HCT116 (cell line): ENCODE measurements around the gene TRIM9. TPM values are rescaled to one million over a fixed set of nuclear protein-coding genes. Genes with fewer than 3 reads are reported as not detected.

Experiments used
- ATAC-seq: fragments of 200-7000 bp; cut with Tn5 transposase; 2 replicates; pipeline ENCODE4 v1.9.1; 2020; ENCODE audit warnings: mild to moderate bottlenecking, moderate library complexity
- BruUV-seq: library from RNA; stranded (reverse); fragments of 400-500 nt; replicated peaks from 2 replicates; lab custom pipeline; 2021; lab: Mats Ljungman, UMichigan
- CTCF ChIA-PET: fragments of 300-600 bp; sonication (Branson Sonifier 250); formaldehyde crosslinking; loops from one replicate; lab custom pipeline; 2021; ENCODE audit warnings: antibody characterized with exemption; lab: Charles Lee
- POLR2A ChIA-PET: fragments of 300-600, 350-600 bp; sonication (Branson Sonifier 250); formaldehyde crosslinking; loops from one replicate; lab custom pipeline; 2021; ENCODE audit warnings: antibody characterized with exemption; lab: Charles Lee
- RAD21 ChIA-PET, 2 experiments: fragments of 300-600 bp; sonication (Branson Sonifier 250); formaldehyde crosslinking; loops; one replicate each; lab custom pipeline; 2023; ENCODE audit warnings: low total read pairs in 2 of 2; ENCODE audit not compliant: uncharacterized antibody in 2 of 2, unreplicated experiment in 2 of 2, low non-redundant PET in 1 of 2; lab: Charles Lee
- DNase-seq: peaks from one replicate; pipeline ENCODE4 v3.0.0-alpha.2; 2010; ENCODE audit warnings: low read depth, low spot score
- H2AFZ ChIP-seq: fragments of 200-600 bp; shearing (Covaris generic), sonication (generic); 2 replicates; pipeline ENCODE4 v1.6.1; 2017; ENCODE audit warnings: low read depth, mixed run types, mixed read lengths, antibody characterized with exemption, low read length; ENCODE audit not compliant: poor library complexity, severe bottlenecking
- H3K27ac ChIP-seq: 2 replicates; pipeline ENCODE4 v1.5.1; 2012; ENCODE audit warnings: low read depth, low read length
- H3K27me3 ChIP-seq: fragments of 200-600 bp; sonication (generic); 2 replicates; pipeline ENCODE4 v1.6.1; 2016; ENCODE audit warnings: mixed run types, low read length, mixed read lengths; ENCODE audit not compliant: insufficient read depth
- H3K36me3 ChIP-seq, 2 experiments: fragments of 200-500 bp in 1 of 2; fragments of 200-600 bp in 1 of 2; sonication (Bioruptor generic) in 1 of 2; sonication (generic) in 1 of 2; 2 replicates each; pipeline versions ENCODE4 v1.5.1 to v1.6.1; 2014 to 2016; ENCODE audit warnings: low read length in 2 of 2, inconsistent platforms in 1 of 2, mixed read lengths in 1 of 2, mixed run types in 1 of 2; ENCODE audit not compliant: insufficient read depth in 2 of 2, control insufficient read depth in 1 of 2
- H3K4me1 ChIP-seq, 2 experiments: fragments of 200-600 bp in 1 of 2; sonication (generic) in 1 of 2; 2 replicates each; pipeline versions ENCODE4 v1.5.1 to v1.6.1; 2012 to 2017; ENCODE audit warnings: low read length in 2 of 2, inconsistent platforms in 1 of 2, mild to moderate bottlenecking in 1 of 2, mixed read lengths in 1 of 2, mixed run types in 1 of 2, moderate library complexity in 1 of 2; ENCODE audit not compliant: insufficient read depth in 2 of 2, control insufficient read depth in 1 of 2
- H3K4me2 ChIP-seq: fragments of 200-600 bp; sonication (generic); 2 replicates; pipeline ENCODE4 v1.6.1; 2017; ENCODE audit warnings: mixed run types, low read length, mixed read lengths
- H3K4me3 ChIP-seq, 2 experiments: fragments of 200-600 bp in 1 of 2; sonication (generic) in 1 of 2; replicated peaks in 1 of 2; 2 replicates each; pipeline ENCODE4 v1.5.1; 2011 to 2016; ENCODE audit warnings: low read length in 2 of 2, control low read depth in 1 of 2, low read depth in 1 of 2, mild to moderate bottlenecking in 1 of 2, mixed read lengths in 1 of 2, mixed run types in 1 of 2
- H3K79me2 ChIP-seq: fragments of 200-600 bp; sonication (generic); 2 replicates; pipeline ENCODE4 v1.6.1; 2017; ENCODE audit warnings: mild to moderate bottlenecking, mixed run types, low read length, moderate library complexity, mixed read lengths; ENCODE audit not compliant: insufficient read depth
- H3K9ac ChIP-seq: fragments of 200-600 bp; sonication (generic); 2 replicates; pipeline ENCODE4 v1.6.1; 2016; ENCODE audit warnings: low read length, mixed read lengths
- H3K9me2 ChIP-seq: fragments of 200-600 bp; sonication (generic), shearing (Covaris generic); 2 replicates; pipeline ENCODE4 v1.6.1; 2017; ENCODE audit warnings: mixed run types, mild to moderate bottlenecking, moderate library complexity; ENCODE audit not compliant: insufficient read depth
- H3K9me3 ChIP-seq, 2 experiments: fragments of 200-500 bp in 1 of 2; fragments of 200-600 bp in 1 of 2; sonication (Bioruptor generic) in 1 of 2; sonication (generic) in 1 of 2; 2 replicates each; pipeline ENCODE4 v1.6.1; 2014 to 2017; ENCODE audit warnings: low read length in 2 of 2, mixed read lengths in 2 of 2, inconsistent platforms in 1 of 2, low read depth in 1 of 2, mild to moderate bottlenecking in 1 of 2, mixed run types in 1 of 2, moderate library complexity in 1 of 2; ENCODE audit not compliant: control insufficient read depth in 1 of 2, insufficient read depth in 1 of 2
- H4K20me1 ChIP-seq: fragments of 200-600 bp; sonication (generic), shearing (Covaris generic); 2 replicates; pipeline ENCODE4 v1.6.1; 2017; ENCODE audit warnings: mixed run types, mild to moderate bottlenecking, moderate library complexity; ENCODE audit not compliant: insufficient read depth
- CEBPB ChIP-seq: IDR thresholded peaks from 2 replicates; pipeline ENCODE4 v1.6.1; 2012; ENCODE audit warnings: low read depth
- ELF1 ChIP-seq: IDR thresholded peaks from 2 replicates; pipeline ENCODE4 v1.6.1; 2012; ENCODE audit warnings: low read depth, borderline replicate concordance
- EZH2 ChIP-seq: fragments of 200-600 bp; sonication (generic); IDR thresholded peaks from 2 replicates; pipeline ENCODE4 v1.6.1; 2017; ENCODE audit warnings: antibody characterized with exemption, mixed run types
- EZH2phosphoT487 ChIP-seq: fragments of 200-600 bp; IDR thresholded peaks from 2 replicates; pipeline ENCODE4 v1.6.1; 2018; ENCODE audit warnings: antibody characterized with exemption, borderline replicate concordance
- FOSL1 ChIP-seq: IDR thresholded peaks from 2 replicates; pipeline ENCODE4 v1.6.1; 2012; ENCODE audit warnings: low read depth
- POLR2A ChIP-seq: IDR thresholded peaks from 2 replicates; pipeline ENCODE4 v1.7.0; 2011; ENCODE audit warnings: borderline replicate concordance; ENCODE audit not compliant: insufficient read depth, insufficient read length; ENCODE audit errors: extremely low read depth
- SP1 ChIP-seq: IDR thresholded peaks from 2 replicates; pipeline ENCODE4 v1.6.1; 2012; ENCODE audit warnings: low read depth
- SRF ChIP-seq: IDR thresholded peaks from 2 replicates; pipeline ENCODE4 v1.6.1; 2012; ENCODE audit warnings: low read depth
- ZFX ChIP-seq: fragments of 450-650 bp; IDR thresholded peaks from 2 replicates; pipeline ENCODE4 v1.6.1; 2017
- ZNF274 ChIP-seq: fragments of 200-500 bp; sonication (Bioruptor generic); IDR thresholded peaks from 2 replicates; pipeline ENCODE4 v1.6.1; 2014; ENCODE audit warnings: mild to moderate bottlenecking, low read depth, low read length, inconsistent platforms
- intact Hi-C: fragments of 100-400 bp; cut with micrococcal nuclease; formaldehyde crosslinking; loops from 2 replicates; pipeline ENCODE4 v1.10.0; 2022
- total RNA-seq: library from RNA; stranded (reverse); gene quantifications from one replicate; pipeline ENCODE4 v1.2.1, GENCODE V29; 2021; ENCODE audit not compliant: unreplicated experiment
- TF ChIP-seq, protein P1 (sequence below): IDR thresholded peaks from 2 replicates; pipeline ENCODE4 v1.6.1; 2012; ENCODE audit warnings: low read depth
- TF ChIP-seq, protein P2 (sequence below): IDR thresholded peaks from 2 replicates; pipeline ENCODE4 v1.6.1; 2012

TRIM9 gene
- total RNA-seq, 1 experiment from 2014 or later = 4.6 TPM

DNA sequence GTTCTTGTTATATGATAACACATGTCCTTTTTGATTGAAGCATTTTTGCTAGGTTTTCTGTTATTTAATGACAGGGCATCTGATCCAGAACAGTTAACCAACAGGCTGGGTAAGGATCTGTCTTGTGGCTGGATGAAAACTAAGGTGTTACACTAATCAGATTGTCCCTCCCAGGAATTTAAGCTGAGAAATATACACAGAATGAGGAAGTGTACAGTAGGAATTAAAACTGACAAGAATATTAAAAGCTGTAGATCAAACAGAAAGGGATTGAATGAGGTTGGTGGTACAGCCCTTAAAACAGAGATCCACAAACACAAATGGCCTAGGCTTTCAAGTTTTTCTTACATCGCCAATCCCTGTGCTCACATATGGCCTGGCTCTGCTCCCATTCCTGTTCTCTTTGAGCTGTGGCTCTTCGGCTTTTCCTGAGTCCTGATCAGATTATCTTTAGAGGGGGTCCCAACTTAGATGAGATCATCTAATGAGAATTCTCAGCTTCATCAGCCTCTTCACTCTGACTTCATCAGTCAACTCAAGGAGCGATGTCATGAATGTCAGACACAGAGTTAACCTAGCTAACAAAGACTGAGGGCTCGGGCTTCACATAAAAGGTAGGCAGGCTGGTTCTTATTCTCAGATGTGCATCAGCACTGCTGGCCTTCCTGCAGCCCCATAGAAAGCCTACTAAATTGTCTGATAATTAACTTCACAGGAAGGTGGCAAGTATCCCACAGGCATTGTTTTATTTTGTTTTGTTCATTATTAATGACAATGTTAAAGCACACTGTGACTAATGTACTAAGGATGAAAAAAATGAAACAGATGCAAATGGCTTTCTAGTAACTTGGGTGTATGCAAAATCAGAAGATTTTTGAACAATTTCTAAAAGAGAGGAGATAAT is 162.1 kb downstream of the TRIM9 start (continued):
- TF ChIP-seq, protein P1, sequence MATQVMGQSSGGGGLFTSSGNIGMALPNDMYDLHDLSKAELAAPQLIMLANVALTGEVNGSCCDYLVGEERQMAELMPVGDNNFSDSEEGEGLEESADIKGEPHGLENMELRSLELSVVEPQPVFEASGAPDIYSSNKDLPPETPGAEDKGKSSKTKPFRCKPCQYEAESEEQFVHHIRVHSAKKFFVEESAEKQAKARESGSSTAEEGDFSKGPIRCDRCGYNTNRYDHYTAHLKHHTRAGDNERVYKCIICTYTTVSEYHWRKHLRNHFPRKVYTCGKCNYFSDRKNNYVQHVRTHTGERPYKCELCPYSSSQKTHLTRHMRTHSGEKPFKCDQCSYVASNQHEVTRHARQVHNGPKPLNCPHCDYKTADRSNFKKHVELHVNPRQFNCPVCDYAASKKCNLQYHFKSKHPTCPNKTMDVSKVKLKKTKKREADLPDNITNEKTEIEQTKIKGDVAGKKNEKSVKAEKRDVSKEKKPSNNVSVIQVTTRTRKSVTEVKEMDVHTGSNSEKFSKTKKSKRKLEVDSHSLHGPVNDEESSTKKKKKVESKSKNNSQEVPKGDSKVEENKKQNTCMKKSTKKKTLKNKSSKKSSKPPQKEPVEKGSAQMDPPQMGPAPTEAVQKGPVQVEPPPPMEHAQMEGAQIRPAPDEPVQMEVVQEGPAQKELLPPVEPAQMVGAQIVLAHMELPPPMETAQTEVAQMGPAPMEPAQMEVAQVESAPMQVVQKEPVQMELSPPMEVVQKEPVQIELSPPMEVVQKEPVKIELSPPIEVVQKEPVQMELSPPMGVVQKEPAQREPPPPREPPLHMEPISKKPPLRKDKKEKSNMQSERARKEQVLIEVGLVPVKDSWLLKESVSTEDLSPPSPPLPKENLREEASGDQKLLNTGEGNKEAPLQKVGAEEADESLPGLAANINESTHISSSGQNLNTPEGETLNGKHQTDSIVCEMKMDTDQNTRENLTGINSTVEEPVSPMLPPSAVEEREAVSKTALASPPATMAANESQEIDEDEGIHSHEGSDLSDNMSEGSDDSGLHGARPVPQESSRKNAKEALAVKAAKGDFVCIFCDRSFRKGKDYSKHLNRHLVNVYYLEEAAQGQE = no peak
- no peak for TF ChIP-seq SP1

DNA sequence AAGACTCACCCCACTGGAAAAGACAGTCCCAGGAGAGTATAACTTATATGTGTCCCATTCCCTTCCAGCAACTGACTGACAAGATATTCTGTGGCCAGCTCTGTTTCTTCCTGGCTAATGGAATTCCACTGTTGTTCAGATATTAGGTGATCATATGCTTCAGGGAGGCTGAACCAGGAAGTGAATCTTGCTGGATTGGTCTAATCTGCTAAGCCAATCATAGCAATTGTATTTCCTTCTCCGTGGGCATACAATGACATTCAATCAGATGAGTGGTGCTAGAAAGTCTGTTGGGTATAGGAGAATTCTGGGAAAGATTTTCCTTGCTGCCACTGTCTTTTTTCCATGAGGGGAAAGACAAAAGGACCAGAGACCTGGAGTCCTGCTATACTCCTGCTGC is 162.7 kb downstream of the TRIM9 start:
- no peaks in the 10 kb centered on the region for H3K27me3 ChIP-seq
- ChIA-PET POLR2A (interaction anchor here (1.6 kb wide), 1 partner anchor 12 kb away, joined by 11 read pairs; the partner anchor contains the start of gene PYGL), RAD21 (no interaction called here), CTCF (no interaction called here)
- H3K9me3 ChIP-seq = no peaks in the 10 kb centered on the region
- no peaks in the 10 kb centered on the region; a peak in 1 of 4 replicates for H3K4me1 ChIP-seq
- no peak overlapping the region for H3K27ac ChIP-seq
- no peak overlapping the region for H3K4me2 ChIP-seq
- H3K36me3 ChIP-seq = peaks cover 60 to 63% of the 10 kb centered on the region in 2 experiments
- H3K9me2 ChIP-seq = no peaks in the 10 kb centered on the region
- ATAC-seq = no peak
- no peak for DNase-seq
- H4K20me1 ChIP-seq = 0 out of 2 replicates have a peak, but pooled peaks cover 3% of the 10 kb centered on the region
- H3K9ac ChIP-seq = no peak overlapping the region
- no peak for TF ChIP-seq ZNF274
- no peak for TF ChIP-seq ELF1
- TF ChIP-seq CEBPB = no peak
- TF ChIP-seq SRF = no peak
- no peak for TF ChIP-seq EZH2
- no peak for TF ChIP-seq FOSL1
- no peak for TF ChIP-seq EZH2phosphoT487
- TF ChIP-seq, protein P2, sequence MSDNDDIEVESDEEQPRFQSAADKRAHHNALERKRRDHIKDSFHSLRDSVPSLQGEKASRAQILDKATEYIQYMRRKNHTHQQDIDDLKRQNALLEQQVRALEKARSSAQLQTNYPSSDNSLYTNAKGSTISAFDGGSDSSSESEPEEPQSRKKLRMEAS = no peak
- no peak for TF ChIP-seq ZFX
- no peak for TF ChIP-seq POLR2A
- H3K79me2 ChIP-seq = peaks cover 32% of the 10 kb centered on the region
- BruUV-seq = no TSS peak
- intact Hi-C loops = no loop called here
- H2AFZ ChIP-seq = no peak overlapping the region
- H3K4me3 ChIP-seq = no peak overlapping the region
